K562 (cell line): ENCODE data around the gene TANC1.

Source experiments
- TF ChIP-seq, protein P1 (sequence below): fragments of 250-450 bp; sonication (Bioruptor Pico); IDR thresholded peaks from 2 replicates; pipeline ENCODE4 v1.8.0; 2022; ENCODE audit warnings: moderate library complexity, mild to moderate bottlenecking, inconsistent platforms
- TF ChIP-seq, protein P2 (sequence below): sonication (generic); formaldehyde crosslinking; IDR thresholded peaks from 2 replicates; pipeline ENCODE4 v1.8.0; 2023; ENCODE audit warnings: mild to moderate bottlenecking, missing genetic modification reagents

DNA sequence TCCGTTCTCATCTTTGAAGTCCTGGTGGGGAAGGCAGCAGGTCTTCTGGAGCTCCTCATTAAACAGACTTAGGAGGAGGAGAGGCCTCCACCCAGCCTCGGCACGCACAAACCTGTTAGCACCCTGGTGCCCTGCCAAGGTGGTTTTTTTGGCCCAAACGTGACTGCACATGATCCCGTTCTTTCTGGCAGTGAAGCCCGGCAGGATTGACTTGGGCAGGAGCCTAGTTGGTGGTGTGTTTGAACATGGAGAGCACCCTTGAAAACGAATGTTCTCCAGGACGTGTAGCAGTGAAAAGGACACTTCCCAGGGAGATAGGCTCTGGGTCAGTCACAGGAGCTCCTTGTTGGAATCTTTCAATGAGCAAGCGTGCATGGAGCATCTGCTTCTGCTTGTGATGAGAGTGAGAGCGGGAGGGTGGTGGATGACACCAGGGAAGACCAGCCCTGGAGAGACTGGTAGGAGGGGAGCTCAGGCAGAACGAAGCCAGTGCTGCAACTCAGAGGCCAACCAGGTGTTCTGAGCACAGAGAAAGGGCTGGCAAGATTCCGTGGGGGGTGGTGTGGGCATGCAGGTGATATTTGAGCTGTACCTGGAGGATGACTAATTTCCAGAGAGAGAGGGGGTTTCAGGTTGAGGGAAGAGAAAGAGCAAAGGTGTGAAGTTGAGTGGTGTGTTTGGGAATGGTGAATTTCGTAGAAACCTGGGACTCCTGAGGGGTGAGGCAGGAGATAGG lies 73.8 kb downstream of the TANC1 start:
- TF ChIP-seq, protein P1, sequence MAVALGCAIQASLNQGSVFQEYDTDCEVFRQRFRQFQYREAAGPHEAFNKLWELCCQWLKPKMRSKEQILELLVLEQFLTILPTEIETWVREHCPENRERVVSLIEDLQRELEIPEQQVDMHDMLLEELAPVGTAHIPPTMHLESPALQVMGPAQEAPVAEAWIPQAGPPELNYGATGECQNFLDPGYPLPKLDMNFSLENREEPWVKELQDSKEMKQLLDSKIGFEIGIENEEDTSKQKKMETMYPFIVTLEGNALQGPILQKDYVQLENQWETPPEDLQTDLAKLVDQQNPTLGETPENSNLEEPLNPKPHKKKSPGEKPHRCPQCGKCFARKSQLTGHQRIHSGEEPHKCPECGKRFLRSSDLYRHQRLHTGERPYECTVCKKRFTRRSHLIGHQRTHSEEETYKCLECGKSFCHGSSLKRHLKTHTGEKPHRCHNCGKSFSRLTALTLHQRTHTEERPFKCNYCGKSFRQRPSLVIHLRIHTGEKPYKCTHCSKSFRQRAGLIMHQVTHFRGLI: no peak
- TF ChIP-seq, protein P2, sequence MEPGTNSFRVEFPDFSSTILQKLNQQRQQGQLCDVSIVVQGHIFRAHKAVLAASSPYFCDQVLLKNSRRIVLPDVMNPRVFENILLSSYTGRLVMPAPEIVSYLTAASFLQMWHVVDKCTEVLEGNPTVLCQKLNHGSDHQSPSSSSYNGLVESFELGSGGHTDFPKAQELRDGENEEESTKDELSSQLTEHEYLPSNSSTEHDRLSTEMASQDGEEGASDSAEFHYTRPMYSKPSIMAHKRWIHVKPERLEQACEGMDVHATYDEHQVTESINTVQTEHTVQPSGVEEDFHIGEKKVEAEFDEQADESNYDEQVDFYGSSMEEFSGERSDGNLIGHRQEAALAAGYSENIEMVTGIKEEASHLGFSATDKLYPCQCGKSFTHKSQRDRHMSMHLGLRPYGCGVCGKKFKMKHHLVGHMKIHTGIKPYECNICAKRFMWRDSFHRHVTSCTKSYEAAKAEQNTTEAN (CRISPR knock-in tag): no peak
